ENCODE data around the gene ASTN1.
A peak's percentile ranks its signal among the peaks of the same experiment; 100 is the strongest.

ASTN1 gene

DNA sequence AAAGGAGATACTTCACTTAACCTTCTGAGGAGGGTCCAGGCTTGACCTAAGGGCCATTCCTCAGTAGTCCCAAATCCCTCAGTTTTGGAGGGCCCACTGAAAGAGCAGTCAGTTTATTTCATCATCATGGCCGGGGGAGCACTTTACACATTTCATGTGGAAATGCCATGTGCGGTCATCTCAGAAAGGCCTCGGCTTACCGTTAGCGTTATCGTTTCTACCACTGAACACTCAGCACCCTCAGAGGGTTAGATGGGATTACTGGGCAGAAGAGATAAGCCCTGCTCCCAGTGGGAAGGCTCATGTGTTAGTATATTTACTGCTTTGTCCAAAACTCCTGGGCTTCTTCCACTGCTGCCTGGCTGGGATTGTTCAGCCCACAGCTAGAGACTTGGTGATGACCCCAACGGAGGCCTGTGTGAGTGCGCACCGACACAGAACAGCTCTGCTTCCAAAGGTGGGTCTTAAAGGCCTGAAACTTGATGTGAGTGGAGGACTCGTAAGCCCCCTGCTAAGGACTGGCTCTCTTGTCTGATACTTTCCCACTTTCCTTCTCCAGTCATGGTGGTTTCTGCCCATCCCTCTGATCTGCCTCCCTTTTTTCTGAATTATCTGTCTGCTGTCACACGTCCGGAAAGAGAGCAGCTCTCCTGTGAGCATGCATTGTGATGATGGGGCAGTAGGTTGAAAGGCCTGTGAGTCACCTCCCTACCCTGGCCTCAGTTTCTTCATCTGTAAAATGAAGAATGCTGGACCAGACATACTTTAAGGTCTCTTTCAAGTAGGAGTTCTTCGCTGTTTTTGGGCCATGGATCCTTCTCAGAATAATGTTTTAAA is 284.5 kb downstream of the ASTN1 start:
- Histone ChIP-seq H3K4me1 (ENCODE audit: insufficient read depth, low read length, poor library complexity, severe bottlenecking) (no peaks in the 10 kb centered on the region), H3K36me3 (ENCODE audit: insufficient read depth, low read length) (no peaks in the 10 kb centered on the region), H3K9ac (ENCODE audit: low read depth, low read length, poor library complexity, severe bottlenecking) (no peak overlapping the region), H4K20me1 (ENCODE audit: insufficient read depth, low read length, poor library complexity, severe bottlenecking) (no peaks in the 10 kb centered on the region), H3K4me2 (ENCODE audit: low read depth, low read length, poor library complexity, severe bottlenecking) (no peak overlapping the region), H3K9me3 (ENCODE audit: insufficient read depth, low read depth, low read length) (no peaks in the 10 kb centered on the region), H3K27me3 (ENCODE audit: insufficient read depth, low read length, poor library complexity, severe bottlenecking) (no peaks in the 10 kb centered on the region), H3F3A (ENCODE audit: low read depth) (no peaks in the 10 kb centered on the region), H3K9me2 (replicated peaks; ENCODE audit: low read depth, low read length) (no peaks in the 10 kb centered on the region), H2AFZ (ENCODE audit: low read length) (no peak overlapping the region), H3K4me3 (ENCODE audit: low read length, poor library complexity, severe bottlenecking) (no peak overlapping the region), H3K79me2 (ENCODE audit: insufficient read depth, low read length) (no peaks in the 10 kb centered on the region)
- TF ChIP-seq, protein P1, sequence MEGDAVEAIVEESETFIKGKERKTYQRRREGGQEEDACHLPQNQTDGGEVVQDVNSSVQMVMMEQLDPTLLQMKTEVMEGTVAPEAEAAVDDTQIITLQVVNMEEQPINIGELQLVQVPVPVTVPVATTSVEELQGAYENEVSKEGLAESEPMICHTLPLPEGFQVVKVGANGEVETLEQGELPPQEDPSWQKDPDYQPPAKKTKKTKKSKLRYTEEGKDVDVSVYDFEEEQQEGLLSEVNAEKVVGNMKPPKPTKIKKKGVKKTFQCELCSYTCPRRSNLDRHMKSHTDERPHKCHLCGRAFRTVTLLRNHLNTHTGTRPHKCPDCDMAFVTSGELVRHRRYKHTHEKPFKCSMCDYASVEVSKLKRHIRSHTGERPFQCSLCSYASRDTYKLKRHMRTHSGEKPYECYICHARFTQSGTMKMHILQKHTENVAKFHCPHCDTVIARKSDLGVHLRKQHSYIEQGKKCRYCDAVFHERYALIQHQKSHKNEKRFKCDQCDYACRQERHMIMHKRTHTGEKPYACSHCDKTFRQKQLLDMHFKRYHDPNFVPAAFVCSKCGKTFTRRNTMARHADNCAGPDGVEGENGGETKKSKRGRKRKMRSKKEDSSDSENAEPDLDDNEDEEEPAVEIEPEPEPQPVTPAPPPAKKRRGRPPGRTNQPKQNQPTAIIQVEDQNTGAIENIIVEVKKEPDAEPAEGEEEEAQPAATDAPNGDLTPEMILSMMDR (conservative IDR thresholded peaks at IDR 0.05; ENCODE audit: low read length): no peak
- no peak for TF ChIP-seq EZH2phosphoT487 (IDR thresholded peaks at IDR 0.05; ENCODE audit: borderline replicate concordance)

DNA sequence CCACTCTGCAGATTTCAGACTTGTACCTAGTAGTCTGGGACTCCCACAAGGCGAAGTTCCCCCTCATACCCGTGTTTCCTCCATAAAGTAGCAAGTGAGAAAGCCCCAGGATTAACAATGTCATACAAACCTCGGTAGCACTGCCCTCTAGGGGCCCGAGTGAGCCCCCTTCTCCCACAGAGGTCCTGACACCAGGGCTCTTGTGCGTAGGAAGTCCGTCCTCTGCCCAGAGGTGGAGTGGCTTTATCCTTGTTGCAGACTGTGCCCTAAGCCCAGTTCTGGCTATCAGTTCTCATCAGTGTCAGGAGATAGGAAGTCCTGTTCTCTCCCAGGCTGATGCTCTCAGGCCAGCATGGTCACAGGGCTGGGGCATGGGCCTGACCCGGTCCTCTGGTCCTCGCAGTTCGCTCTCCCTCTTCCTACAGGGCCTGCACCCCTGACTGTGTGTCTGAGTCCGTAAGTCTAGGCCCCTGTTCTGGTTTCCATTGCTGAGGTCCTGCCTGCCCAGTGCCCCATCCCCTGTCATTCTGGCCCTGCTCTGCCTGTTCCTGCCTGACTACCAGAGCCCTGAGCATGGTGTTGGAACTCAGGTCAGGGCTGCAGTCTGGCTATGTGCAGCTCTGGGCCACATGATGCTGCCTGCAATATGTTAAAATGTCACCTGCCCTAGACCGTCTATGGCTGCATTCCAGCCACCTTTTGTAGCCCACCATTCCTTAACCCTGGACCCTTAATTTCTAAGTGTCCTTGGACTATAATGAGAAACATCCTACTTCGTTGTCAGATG is 285.6 kb downstream of the ASTN1 start:
- no peaks in the 10 kb centered on the region for H3K9me3 ChIP-seq (ENCODE audit: insufficient read depth, low read depth, low read length)
- H3K79me2 ChIP-seq (ENCODE audit: insufficient read depth, low read length): no peaks in the 10 kb centered on the region
- H3K27me3 ChIP-seq (ENCODE audit: insufficient read depth, low read length, poor library complexity, severe bottlenecking): no peaks in the 10 kb centered on the region
- H3K9ac ChIP-seq (ENCODE audit: low read depth, low read length, poor library complexity, severe bottlenecking): no peak overlapping the region
- TF ChIP-seq, protein P1 (conservative IDR thresholded peaks at IDR 0.05; ENCODE audit: low read length): peak; percentile 49
- no peak for TF ChIP-seq EZH2phosphoT487 (IDR thresholded peaks at IDR 0.05; ENCODE audit: borderline replicate concordance)
- no peaks in the 10 kb centered on the region for H4K20me1 ChIP-seq (ENCODE audit: insufficient read depth, low read length, poor library complexity, severe bottlenecking)
- no peaks in the 10 kb centered on the region for H3K9me2 ChIP-seq (replicated peaks; ENCODE audit: low read depth, low read length)
- no peak overlapping the region for H3K4me3 ChIP-seq (ENCODE audit: low read length, poor library complexity, severe bottlenecking)
- no peak overlapping the region for H3K4me2 ChIP-seq (ENCODE audit: low read depth, low read length, poor library complexity, severe bottlenecking)
- no peaks in the 10 kb centered on the region for H3K4me1 ChIP-seq (ENCODE audit: insufficient read depth, low read length, poor library complexity, severe bottlenecking)
- no peaks in the 10 kb centered on the region for H3F3A ChIP-seq (ENCODE audit: low read depth)
- no peaks in the 10 kb centered on the region for H3K36me3 ChIP-seq (ENCODE audit: insufficient read depth, low read length)
- H2AFZ ChIP-seq (ENCODE audit: low read length): 0 out of 2 replicates have a peak overlapping the region, but pooled peaks have one; percentile 38

DNA sequence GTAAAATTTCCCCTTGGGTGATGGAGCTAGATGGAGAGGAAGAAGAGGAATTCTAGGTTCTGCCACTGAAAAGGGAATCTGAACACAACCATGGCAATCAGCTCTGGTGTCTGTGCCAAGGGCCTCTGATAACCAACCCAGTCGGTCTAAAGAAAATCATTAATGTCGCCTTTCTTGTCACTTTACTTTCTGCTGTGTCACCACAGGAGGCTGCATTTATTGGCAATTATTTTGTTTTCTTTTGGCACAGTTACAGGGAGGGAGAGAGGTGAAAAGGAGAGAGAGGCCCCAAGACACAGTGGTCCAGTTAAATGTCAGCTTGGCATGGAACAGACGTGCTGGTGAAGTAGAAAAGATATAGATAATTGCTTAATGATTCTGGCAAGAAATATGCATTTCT is 287.0 kb downstream of the ASTN1 start:
- no peaks in the 10 kb centered on the region for H3K9me3 ChIP-seq (ENCODE audit: insufficient read depth, low read depth, low read length)
- no peak overlapping the region for H3K9ac ChIP-seq (ENCODE audit: low read depth, low read length, poor library complexity, severe bottlenecking)
- H4K20me1 ChIP-seq (ENCODE audit: insufficient read depth, low read length, poor library complexity, severe bottlenecking): no peaks in the 10 kb centered on the region
- no peak overlapping the region for H3K4me3 ChIP-seq (ENCODE audit: low read length, poor library complexity, severe bottlenecking)
- H3F3A ChIP-seq (ENCODE audit: low read depth): no peaks in the 10 kb centered on the region
- H3K79me2 ChIP-seq (ENCODE audit: insufficient read depth, low read length): no peaks in the 10 kb centered on the region
- H3K27me3 ChIP-seq (ENCODE audit: insufficient read depth, low read length, poor library complexity, severe bottlenecking): no peaks in the 10 kb centered on the region
- no peak overlapping the region for H3K4me2 ChIP-seq (ENCODE audit: low read depth, low read length, poor library complexity, severe bottlenecking)
- TF ChIP-seq EZH2phosphoT487 (IDR thresholded peaks at IDR 0.05; ENCODE audit: borderline replicate concordance): no peak
- TF ChIP-seq, protein P1 (conservative IDR thresholded peaks at IDR 0.05; ENCODE audit: low read length): no peak
- H3K9me2 ChIP-seq (replicated peaks; ENCODE audit: low read depth, low read length): no peaks in the 10 kb centered on the region
- no peaks in the 10 kb centered on the region for H3K4me1 ChIP-seq (ENCODE audit: insufficient read depth, low read length, poor library complexity, severe bottlenecking)
- H3K36me3 ChIP-seq (ENCODE audit: insufficient read depth, low read length): no peaks in the 10 kb centered on the region
- no peak overlapping the region for H2AFZ ChIP-seq (ENCODE audit: low read length)

Data from Loucy (cell line).